K562 (cell line): ENCODE data around the gene RAG2. TPM values are rescaled to one million over a fixed set of nuclear protein-coding genes. Genes with fewer than 3 reads are reported as not detected.

Source experiments
- DIDO1 ChIP-seq: fragments of 450-650 bp; IDR thresholded peaks from 2 replicates; pipeline ENCODE4 v1.6.1; 2016; ENCODE audit warnings: low read depth, missing biosample characterization, missing genetic modification characterization
- HDGF ChIP-seq: fragments of 450-650 bp; IDR thresholded peaks from 2 replicates; pipeline ENCODE4 v1.6.1; 2016
- MTF1 ChIP-seq: fragments of 250-450 bp; sonication (Bioruptor Pico); IDR thresholded peaks from 2 replicates; pipeline ENCODE4 v1.9.0; 2021; ENCODE audit warnings: moderate library complexity, mild to moderate bottlenecking, inconsistent platforms, borderline replicate concordance
- OTX1 ChIP-seq: fragments of 450-650 bp; formaldehyde crosslinking; IDR thresholded peaks from 2 replicates; pipeline ENCODE4 v1.4.0; 2022; ENCODE audit warnings: mild to moderate bottlenecking
- SMARCA4 ChIP-seq: fragments of 450-650 bp; IDR thresholded peaks from 2 replicates; pipeline ENCODE4 v1.6.1; 2016
- SMARCC2 ChIP-seq: fragments of 450-650 bp; IDR thresholded peaks from 2 replicates; pipeline ENCODE4 v1.6.1; 2017; ENCODE audit warnings: antibody characterized with exemption, moderate library complexity, mild to moderate bottlenecking, low read depth
- SMC3 ChIP-seq: conservative IDR thresholded peaks from 2 replicates; pipeline ENCODE4 v1.6.1; 2011; ENCODE audit warnings: low read depth, low read length, improper control_type of control experiment; ENCODE audit not compliant: insufficient read depth
- ZNF696 ChIP-seq: fragments of 250-450 bp; sonication (Bioruptor Pico); conservative IDR thresholded peaks from 2 replicates; pipeline ENCODE4 v1.4.0; 2020; ENCODE audit warnings: mild to moderate bottlenecking, moderate library complexity
- polyA plus RNA-seq, 8 experiments: library from polyadenylated mRNA; depleted of rRNA in 4 of 8; stranded (reverse) in 5 of 8; unstranded in 3 of 8; fragments of >200 nt; fragmentation: Nextera tagmentation in 2 of 8; fragmentation: Illumina TruSeq in 1 of 8; extraction: Ambion mirVana in 2 of 8; extraction: Trizol in 1 of 8; gene quantifications; 2 replicates each; pipeline versions ENCODE4 v1.2.1 to v1.2.3, GENCODE V29; 2011 to 2014; ENCODE audit warnings: inconsistent platforms in 1 of 8, missing spikeins in 1 of 8
- total RNA-seq, 7 experiments: library from RNA; depleted of rRNA in 6 of 7; stranded (reverse); fragments of >200 nt in 6 of 7; fragmentation: Illumina TruSeq in 2 of 7; extraction: Trizol in 2 of 7; gene quantifications; 2 replicates each; pipeline versions ENCODE4 v1.2.1 to v1.2.3, GENCODE V29; 2011 to 2021; ENCODE audit warnings: low replicate concordance in 1 of 7
- TF ChIP-seq, protein P1 (sequence below): fragments of 450-650 bp; IDR thresholded peaks from 2 replicates; pipeline ENCODE4 v1.6.1; 2017; ENCODE audit warnings: antibody characterized with exemption
- TF ChIP-seq, protein P2 (sequence below): sonication (generic); formaldehyde crosslinking; IDR thresholded peaks from 2 replicates; pipeline ENCODE4 v1.8.0; 2022; ENCODE audit warnings: mild to moderate bottlenecking, low read depth, missing genetic modification reagents
- TF ChIP-seq, protein P3 (sequence below): fragments of 450-650 bp; IDR thresholded peaks from 2 replicates; pipeline ENCODE4 v1.6.1; 2016; ENCODE audit warnings: low read depth
- TF ChIP-seq, protein P4 (sequence below): sonication (generic); formaldehyde crosslinking; IDR thresholded peaks from 2 replicates; pipeline ENCODE4 v1.8.0; 2022; ENCODE audit warnings: missing genetic modification reagents, mild to moderate bottlenecking, moderate library complexity, borderline replicate concordance
- TF ChIP-seq, protein P5 (sequence below): fragments of 250-450 bp; sonication (Bioruptor Pico); IDR thresholded peaks from 2 replicates; pipeline ENCODE4 v1.4.0; 2020; ENCODE audit warnings: mild to moderate bottlenecking

Gene RAG2
- total and polyA plus RNA-seq, 9 of the 15 experiments (the other 6 are each of a cell fraction or from before 2014, with no cell fraction given) = 0.06 to 2.7 (median 0.26) TPM; not detected in 3

DNA sequence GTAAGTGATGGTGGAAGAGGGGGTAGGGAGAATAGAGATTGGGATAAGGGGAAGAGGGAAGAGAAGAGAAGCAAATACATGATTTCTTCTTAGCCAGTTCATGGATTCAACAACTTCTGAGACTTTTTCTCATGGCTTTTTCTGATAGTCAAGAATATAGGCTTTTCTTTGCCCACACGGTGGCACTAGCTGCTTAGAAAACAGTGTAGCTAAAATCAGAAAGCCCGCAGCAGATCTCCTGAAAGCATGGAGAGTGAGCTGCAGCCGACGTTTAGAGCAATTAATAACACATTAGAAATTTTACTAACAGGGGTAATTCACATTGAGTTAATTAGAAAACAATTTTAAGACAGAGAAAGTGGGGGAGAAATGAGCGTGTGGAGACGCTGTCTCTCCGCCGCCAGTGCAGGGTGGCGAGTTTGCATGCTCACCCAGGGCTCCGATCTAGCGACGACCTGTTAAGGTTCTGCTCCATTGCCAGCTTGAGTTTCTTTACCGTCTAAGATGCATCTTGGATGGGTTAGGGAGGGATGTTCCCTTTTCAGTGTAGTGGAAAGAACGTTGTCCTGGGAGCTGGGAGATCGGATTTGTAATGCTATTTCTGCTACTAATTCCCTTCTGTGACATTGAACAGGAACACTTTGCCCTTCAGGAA, 33.5 kb downstream of the RAG2 start (continued):
- TF ChIP-seq, protein P1, sequence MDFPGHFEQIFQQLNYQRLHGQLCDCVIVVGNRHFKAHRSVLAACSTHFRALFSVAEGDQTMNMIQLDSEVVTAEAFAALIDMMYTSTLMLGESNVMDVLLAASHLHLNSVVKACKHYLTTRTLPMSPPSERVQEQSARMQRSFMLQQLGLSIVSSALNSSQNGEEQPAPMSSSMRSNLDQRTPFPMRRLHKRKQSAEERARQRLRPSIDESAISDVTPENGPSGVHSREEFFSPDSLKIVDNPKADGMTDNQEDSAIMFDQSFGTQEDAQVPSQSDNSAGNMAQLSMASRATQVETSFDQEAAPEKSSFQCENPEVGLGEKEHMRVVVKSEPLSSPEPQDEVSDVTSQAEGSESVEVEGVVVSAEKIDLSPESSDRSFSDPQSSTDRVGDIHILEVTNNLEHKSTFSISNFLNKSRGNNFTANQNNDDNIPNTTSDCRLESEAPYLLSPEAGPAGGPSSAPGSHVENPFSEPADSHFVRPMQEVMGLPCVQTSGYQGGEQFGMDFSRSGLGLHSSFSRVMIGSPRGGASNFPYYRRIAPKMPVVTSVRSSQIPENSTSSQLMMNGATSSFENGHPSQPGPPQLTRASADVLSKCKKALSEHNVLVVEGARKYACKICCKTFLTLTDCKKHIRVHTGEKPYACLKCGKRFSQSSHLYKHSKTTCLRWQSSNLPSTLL = no peak
- TF ChIP-seq, protein P2, sequence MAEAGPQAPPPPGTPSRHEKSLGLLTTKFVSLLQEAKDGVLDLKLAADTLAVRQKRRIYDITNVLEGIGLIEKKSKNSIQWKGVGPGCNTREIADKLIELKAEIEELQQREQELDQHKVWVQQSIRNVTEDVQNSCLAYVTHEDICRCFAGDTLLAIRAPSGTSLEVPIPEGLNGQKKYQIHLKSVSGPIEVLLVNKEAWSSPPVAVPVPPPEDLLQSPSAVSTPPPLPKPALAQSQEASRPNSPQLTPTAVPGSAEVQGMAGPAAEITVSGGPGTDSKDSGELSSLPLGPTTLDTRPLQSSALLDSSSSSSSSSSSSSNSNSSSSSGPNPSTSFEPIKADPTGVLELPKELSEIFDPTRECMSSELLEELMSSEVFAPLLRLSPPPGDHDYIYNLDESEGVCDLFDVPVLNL = no peak
- no peak for TF ChIP-seq OTX1 (CRISPR knock-in tag)
- TF ChIP-seq SMARCA4 = no peak
- TF ChIP-seq SMARCC2 = no peak
- TF ChIP-seq MTF1 = no peak
- TF ChIP-seq, protein P3, sequence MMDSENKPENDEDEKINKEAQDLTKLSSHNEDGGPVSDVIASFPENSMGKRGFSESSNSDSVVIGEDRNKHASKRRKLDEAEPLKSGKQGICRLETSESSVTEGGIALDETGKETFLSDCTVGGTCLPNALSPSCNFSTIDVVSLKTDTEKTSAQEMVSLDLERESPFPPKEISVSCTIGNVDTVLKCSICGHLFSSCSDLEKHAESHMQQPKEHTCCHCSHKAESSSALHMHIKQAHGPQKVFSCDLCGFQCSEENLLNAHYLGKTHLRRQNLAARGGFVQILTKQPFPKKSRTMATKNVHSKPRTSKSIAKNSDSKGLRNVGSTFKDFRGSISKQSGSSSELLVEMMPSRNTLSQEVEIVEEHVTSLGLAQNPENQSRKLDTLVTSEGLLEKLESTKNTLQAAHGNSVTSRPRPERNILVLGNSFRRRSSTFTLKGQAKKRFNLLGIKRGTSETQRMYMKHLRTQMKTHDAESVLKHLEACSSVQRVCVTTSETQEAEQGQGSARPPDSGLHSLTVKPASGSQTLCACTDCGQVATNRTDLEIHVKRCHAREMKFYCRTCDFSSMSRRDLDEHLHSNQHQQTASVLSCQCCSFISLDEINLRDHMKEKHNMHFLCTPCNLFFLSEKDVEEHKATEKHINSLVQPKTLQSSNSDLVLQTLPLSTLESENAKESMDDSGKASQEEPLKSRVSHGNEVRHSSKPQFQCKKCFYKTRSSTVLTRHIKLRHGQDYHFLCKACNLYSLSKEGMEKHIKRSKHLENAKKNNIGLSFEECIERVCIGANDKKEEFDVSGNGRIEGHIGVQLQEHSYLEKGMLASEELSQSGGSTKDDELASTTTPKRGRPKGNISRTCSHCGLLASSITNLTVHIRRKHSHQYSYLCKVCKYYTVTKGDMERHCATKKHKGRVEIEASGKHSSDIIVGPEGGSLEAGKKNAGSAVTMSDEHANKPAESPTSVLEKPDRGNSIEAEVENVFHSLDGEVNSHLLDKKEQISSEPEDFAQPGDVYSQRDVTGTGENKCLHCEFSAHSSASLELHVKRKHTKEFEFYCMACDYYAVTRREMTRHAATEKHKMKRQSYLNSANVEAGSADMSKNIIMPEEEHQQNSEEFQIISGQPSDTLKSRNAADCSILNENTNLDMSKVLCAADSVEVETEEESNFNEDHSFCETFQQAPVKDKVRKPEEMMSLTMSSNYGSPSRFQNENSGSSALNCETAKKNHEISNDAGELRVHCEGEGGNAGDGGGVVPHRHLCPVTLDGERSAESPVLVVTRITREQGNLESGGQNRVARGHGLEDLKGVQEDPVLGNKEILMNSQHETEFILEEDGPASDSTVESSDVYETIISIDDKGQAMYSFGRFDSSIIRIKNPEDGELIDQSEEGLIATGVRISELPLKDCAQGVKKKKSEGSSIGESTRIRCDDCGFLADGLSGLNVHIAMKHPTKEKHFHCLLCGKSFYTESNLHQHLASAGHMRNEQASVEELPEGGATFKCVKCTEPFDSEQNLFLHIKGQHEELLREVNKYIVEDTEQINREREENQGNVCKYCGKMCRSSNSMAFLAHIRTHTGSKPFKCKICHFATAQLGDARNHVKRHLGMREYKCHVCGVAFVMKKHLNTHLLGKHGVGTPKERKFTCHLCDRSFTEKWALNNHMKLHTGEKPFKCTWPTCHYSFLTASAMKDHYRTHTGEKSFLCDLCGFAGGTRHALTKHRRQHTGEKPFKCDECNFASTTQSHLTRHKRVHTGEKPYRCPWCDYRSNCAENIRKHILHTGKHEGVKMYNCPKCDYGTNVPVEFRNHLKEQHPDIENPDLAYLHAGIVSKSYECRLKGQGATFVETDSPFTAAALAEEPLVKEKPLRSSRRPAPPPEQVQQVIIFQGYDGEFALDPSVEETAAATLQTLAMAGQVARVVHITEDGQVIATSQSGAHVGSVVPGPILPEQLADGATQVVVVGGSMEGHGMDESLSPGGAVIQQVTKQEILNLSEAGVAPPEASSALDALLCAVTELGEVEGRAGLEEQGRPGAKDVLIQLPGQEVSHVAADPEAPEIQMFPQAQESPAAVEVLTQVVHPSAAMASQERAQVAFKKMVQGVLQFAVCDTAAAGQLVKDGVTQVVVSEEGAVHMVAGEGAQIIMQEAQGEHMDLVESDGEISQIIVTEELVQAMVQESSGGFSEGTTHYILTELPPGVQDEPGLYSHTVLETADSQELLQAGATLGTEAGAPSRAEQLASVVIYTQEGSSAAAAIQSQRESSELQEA = no peak
- no peak for TF ChIP-seq HDGF
- TF ChIP-seq DIDO1 = peak; percentile 47; the same call in 1 of the 2 replicates
- TF ChIP-seq ZNF696 (CRISPR knock-in tag) = no peak
- peak; percentile 49 for TF ChIP-seq SMC3
- TF ChIP-seq, protein P4, sequence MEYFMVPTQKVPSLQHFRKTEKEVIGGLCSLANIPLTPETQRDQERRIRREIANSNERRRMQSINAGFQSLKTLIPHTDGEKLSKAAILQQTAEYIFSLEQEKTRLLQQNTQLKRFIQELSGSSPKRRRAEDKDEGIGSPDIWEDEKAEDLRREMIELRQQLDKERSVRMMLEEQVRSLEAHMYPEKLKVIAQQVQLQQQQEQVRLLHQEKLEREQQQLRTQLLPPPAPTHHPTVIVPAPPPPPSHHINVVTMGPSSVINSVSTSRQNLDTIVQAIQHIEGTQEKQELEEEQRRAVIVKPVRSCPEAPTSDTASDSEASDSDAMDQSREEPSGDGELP (CRISPR knock-in tag) = no peak
- TF ChIP-seq, protein P5, sequence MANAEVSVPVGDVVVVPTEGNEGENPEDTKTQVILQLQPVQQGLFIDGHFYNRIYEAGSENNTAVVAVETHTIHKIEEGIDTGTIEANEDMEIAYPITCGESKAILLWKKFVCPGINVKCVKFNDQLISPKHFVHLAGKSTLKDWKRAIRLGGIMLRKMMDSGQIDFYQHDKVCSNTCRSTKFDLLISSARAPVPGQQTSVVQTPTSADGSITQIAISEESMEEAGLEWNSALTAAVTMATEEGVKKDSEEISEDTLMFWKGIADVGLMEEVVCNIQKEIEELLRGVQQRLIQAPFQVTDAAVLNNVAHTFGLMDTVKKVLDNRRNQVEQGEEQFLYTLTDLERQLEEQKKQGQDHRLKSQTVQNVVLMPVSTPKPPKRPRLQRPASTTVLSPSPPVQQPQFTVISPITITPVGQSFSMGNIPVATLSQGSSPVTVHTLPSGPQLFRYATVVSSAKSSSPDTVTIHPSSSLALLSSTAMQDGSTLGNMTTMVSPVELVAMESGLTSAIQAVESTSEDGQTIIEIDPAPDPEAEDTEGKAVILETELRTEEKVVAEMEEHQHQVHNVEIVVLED (CRISPR knock-in tag) = no peak
